Measurements from ENCODE around the gene CDC27.

DNA sequence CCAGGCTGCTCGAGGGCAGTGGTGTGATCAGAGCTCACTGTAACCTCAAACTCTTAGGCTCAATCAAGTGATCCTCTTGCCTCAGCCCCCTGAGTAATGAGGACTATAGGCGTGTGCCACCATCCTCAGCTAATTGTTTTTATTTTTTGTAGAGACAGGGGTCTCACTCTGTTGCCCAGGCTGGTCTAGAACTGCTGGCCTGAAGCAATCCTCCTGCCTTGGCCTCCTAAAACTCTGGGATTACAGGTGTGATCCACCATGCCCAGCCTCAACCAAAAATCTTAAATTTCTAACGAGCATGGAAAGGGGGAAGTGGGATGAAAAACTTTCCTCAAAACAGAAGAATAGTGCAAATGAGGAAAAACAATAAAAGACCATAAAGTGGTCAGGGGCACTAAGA, 92.8 kb downstream of the CDC27 start:
- TF ChIP-seq, protein P1, sequence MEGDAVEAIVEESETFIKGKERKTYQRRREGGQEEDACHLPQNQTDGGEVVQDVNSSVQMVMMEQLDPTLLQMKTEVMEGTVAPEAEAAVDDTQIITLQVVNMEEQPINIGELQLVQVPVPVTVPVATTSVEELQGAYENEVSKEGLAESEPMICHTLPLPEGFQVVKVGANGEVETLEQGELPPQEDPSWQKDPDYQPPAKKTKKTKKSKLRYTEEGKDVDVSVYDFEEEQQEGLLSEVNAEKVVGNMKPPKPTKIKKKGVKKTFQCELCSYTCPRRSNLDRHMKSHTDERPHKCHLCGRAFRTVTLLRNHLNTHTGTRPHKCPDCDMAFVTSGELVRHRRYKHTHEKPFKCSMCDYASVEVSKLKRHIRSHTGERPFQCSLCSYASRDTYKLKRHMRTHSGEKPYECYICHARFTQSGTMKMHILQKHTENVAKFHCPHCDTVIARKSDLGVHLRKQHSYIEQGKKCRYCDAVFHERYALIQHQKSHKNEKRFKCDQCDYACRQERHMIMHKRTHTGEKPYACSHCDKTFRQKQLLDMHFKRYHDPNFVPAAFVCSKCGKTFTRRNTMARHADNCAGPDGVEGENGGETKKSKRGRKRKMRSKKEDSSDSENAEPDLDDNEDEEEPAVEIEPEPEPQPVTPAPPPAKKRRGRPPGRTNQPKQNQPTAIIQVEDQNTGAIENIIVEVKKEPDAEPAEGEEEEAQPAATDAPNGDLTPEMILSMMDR (IDR thresholded peaks at IDR 0.05), result no peak
- no peak for TF ChIP-seq ZFX (IDR thresholded peaks at IDR 0.05; ENCODE audit: borderline replicate concordance)
